ENCODE measurements around the gene NOC4L. TPM values are rescaled to one million over a fixed set of nuclear protein-coding genes. Genes with fewer than 3 reads are reported as not detected.

The NOC4L gene
- total RNA-seq, 1 donor, result 3.3 TPM

GRCh38 chr12:132164426-132164825, 20.2 kb downstream of the NOC4L start:
- peaks cover 18% of the 10 kb centered on the region for H3K4me1 ChIP-seq (ENCODE audit: insufficient read depth, low read length)
- H3K4me3 ChIP-seq (ENCODE audit: low read length), result no peak overlapping the region
- H3K9me3 ChIP-seq (ENCODE audit: low read depth, low read length), result no peaks in the 10 kb centered on the region
- no peaks in the 10 kb centered on the region for H3K27me3 ChIP-seq (ENCODE audit: insufficient read depth, low read length)

GRCh38 chr12:132165584-132165983, 21.3 kb downstream of the NOC4L start:
- no peak overlapping the region for H3K4me3 ChIP-seq (ENCODE audit: low read length)

GRCh38 chr12:132166093-132166492, 21.8 kb downstream of the NOC4L start:
- Histone ChIP-seq H3K9me3 (ENCODE audit: low read depth, low read length) (no peaks in the 10 kb centered on the region), H3K4me3 (ENCODE audit: low read length) (no peak overlapping the region), H3K27me3 (ENCODE audit: insufficient read depth, low read length) (no peaks in the 10 kb centered on the region), H3K4me1 (ENCODE audit: insufficient read depth, low read length) (peaks cover 18% of the 10 kb centered on the region)

More at GRCh38 chr12:132165584-132165983, 21.3 kb downstream of the NOC4L start:
- Histone ChIP-seq H3K4me1 (ENCODE audit: insufficient read depth, low read length) (peaks cover 18% of the 10 kb centered on the region), H3K9me3 (ENCODE audit: low read depth, low read length) (no peaks in the 10 kb centered on the region), H3K27me3 (ENCODE audit: insufficient read depth, low read length) (no peaks in the 10 kb centered on the region)

GRCh38 chr12:132166801-132167591, 22.7 kb downstream of the NOC4L start:
- Histone ChIP-seq H3K27me3 (ENCODE audit: insufficient read depth, low read length) (no peaks in the 10 kb centered on the region), H3K4me1 (ENCODE audit: insufficient read depth, low read length) (peaks cover 18% of the 10 kb centered on the region), H3K9me3 (ENCODE audit: low read depth, low read length) (no peaks in the 10 kb centered on the region), H3K4me3 (ENCODE audit: low read length) (no peak overlapping the region)

GRCh38 chr12:132167611-132168310, 23.5 kb downstream of the NOC4L start:
- H3K27me3 ChIP-seq (ENCODE audit: insufficient read depth, low read length), result no peaks in the 10 kb centered on the region
- H3K4me3 ChIP-seq (ENCODE audit: low read length), result no peak overlapping the region
- H3K4me1 ChIP-seq (ENCODE audit: insufficient read depth, low read length), result peaks cover 10% of the 10 kb centered on the region
- H3K9me3 ChIP-seq (ENCODE audit: low read depth, low read length), result no peaks in the 10 kb centered on the region

- peaks cover 3% of the 10 kb centered on the region for H3K4me1 ChIP-seq (ENCODE audit: insufficient read depth, low read length)
- no peaks in the 10 kb centered on the region for H3K9me3 ChIP-seq (ENCODE audit: low read depth, low read length)
- H3K4me3 ChIP-seq (ENCODE audit: low read length), result no peak overlapping the region
- H3K27me3 ChIP-seq (ENCODE audit: insufficient read depth, low read length), result no peaks in the 10 kb centered on the region
Observed at GRCh38 chr12:132168311-132169031, 24.2 kb downstream of the NOC4L start.

GRCh38 chr12:132169376-132169775, 25.1 kb downstream of the NOC4L start:
- H3K4me3 ChIP-seq (ENCODE audit: low read length), result no peak overlapping the region
- no peaks in the 10 kb centered on the region for H3K27me3 ChIP-seq (ENCODE audit: insufficient read depth, low read length)
- H3K9me3 ChIP-seq (ENCODE audit: low read depth, low read length), result no peaks in the 10 kb centered on the region
- no peaks in the 10 kb centered on the region for H3K4me1 ChIP-seq (ENCODE audit: insufficient read depth, low read length)

GRCh38 chr12:132170094-132170636, 25.9 kb downstream of the NOC4L start:
- H3K9me3 ChIP-seq (ENCODE audit: low read depth, low read length), result no peaks in the 10 kb centered on the region
- H3K4me3 ChIP-seq (ENCODE audit: low read length), result no peak overlapping the region
- no peaks in the 10 kb centered on the region for H3K27me3 ChIP-seq (ENCODE audit: insufficient read depth, low read length)
- no peaks in the 10 kb centered on the region for H3K4me1 ChIP-seq (ENCODE audit: insufficient read depth, low read length)

- Histone ChIP-seq H3K9me3 (ENCODE audit: low read depth, low read length) (no peaks in the 10 kb centered on the region), H3K27me3 (ENCODE audit: insufficient read depth, low read length) (no peaks in the 10 kb centered on the region), H3K4me1 (ENCODE audit: insufficient read depth, low read length) (no peaks in the 10 kb centered on the region), H3K4me3 (ENCODE audit: low read length) (no peak overlapping the region)
Observed at GRCh38 chr12:132170637-132171292, 26.5 kb downstream of the NOC4L start.

- Histone ChIP-seq H3K4me3 (ENCODE audit: low read length) (no peak overlapping the region), H3K27me3 (ENCODE audit: insufficient read depth, low read length) (no peaks in the 10 kb centered on the region), H3K4me1 (ENCODE audit: insufficient read depth, low read length) (no peaks in the 10 kb centered on the region), H3K9me3 (ENCODE audit: low read depth, low read length) (no peaks in the 10 kb centered on the region)
Observed at GRCh38 chr12:132171293-132171967, 27.2 kb downstream of the NOC4L start.

- Histone ChIP-seq H3K27me3 (ENCODE audit: insufficient read depth, low read length) (no peaks in the 10 kb centered on the region), H3K9me3 (ENCODE audit: low read depth, low read length) (no peaks in the 10 kb centered on the region), H3K4me1 (ENCODE audit: insufficient read depth, low read length) (no peaks in the 10 kb centered on the region), H3K4me3 (ENCODE audit: low read length) (no peak overlapping the region)
Observed at GRCh38 chr12:132171968-132172521, 27.8 kb downstream of the NOC4L start.

- H3K4me3 ChIP-seq (ENCODE audit: low read length), result no peak overlapping the region
- H3K9me3 ChIP-seq (ENCODE audit: low read depth, low read length), result no peaks in the 10 kb centered on the region
- H3K4me1 ChIP-seq (ENCODE audit: insufficient read depth, low read length), result no peaks in the 10 kb centered on the region
- no peaks in the 10 kb centered on the region for H3K27me3 ChIP-seq (ENCODE audit: insufficient read depth, low read length)
Observed at GRCh38 chr12:132172619-132173018, 28.4 kb downstream of the NOC4L start.

GRCh38 chr12:132173135-132174014, 29.1 kb downstream of the NOC4L start:
- H3K27me3 ChIP-seq (ENCODE audit: insufficient read depth, low read length), result no peaks in the 10 kb centered on the region
- H3K4me3 ChIP-seq (ENCODE audit: low read length), result no peak overlapping the region
- no peaks in the 10 kb centered on the region for H3K9me3 ChIP-seq (ENCODE audit: low read depth, low read length)
- peaks cover 2% of the 10 kb centered on the region for H3K4me1 ChIP-seq (ENCODE audit: insufficient read depth, low read length)

Measured in mononuclear cell (primary cell).